ENCODE results near the gene RTN4RL1. TPM values are rescaled to one million over a fixed set of nuclear protein-coding genes. Genes with fewer than 3 reads are reported as not detected.
"Not testable (repeated sequence)": the region's sequence is repeated elsewhere in the genome, so short reads cannot be mapped to it uniquely, and the experiment has no call there.

RTN4RL1 gene
- total RNA-seq, 3 donors from 2014 or later (not counting 1 experiment from before 2014, with no cell fraction given): 0.15 to 0.23 TPM; not detected in 1

GRCh38 chr17:1898332-1898731 lies 126.8 kb downstream of the RTN4RL1 start:
- Histone ChIP-seq H3K36me3 (ENCODE audit: control insufficient read depth, insufficient read depth, low read length) (peaks cover 46% of the 10 kb centered on the region), H3K4me1 (ENCODE audit: control insufficient read depth, insufficient read depth, low read length) (no peaks in the 10 kb centered on the region)
- intact Hi-C loops (cut with micrococcal nuclease): no loop called here

GRCh38 chr17:1897105-1897656 lies 128.0 kb downstream of the RTN4RL1 start:
- no peaks in the 10 kb centered on the region for H3K27me3 ChIP-seq (ENCODE audit: control insufficient read depth, insufficient read depth, low read length)
- peaks cover 54% of the 10 kb centered on the region for H3K36me3 ChIP-seq (ENCODE audit: control insufficient read depth, insufficient read depth, low read length)
- TF ChIP-seq CTCF (IDR thresholded peaks at IDR 0.05): no peak
- Mint-ChIP-seq H3K27me3 (ENCODE audit: low read depth in 2 of 2) (no peaks in the 10 kb centered on the region), H3K4me1 (no peaks in the 10 kb centered on the region), H3K4me3 (no peak overlapping the region), H3K36me3 (peaks cover 21% of the 10 kb centered on the region), H3K27ac (no peak overlapping the region), H3K9me3 (no peaks in the 10 kb centered on the region)
- WGBS (ENCODE audit: insufficient coverage): 91% methylated on average over 17 of the region's 18 CpGs
- H3K9me3 ChIP-seq (ENCODE audit: control insufficient read depth, insufficient read depth, low read length): no peaks in the 10 kb centered on the region
- intact Hi-C loops (cut with micrococcal nuclease): no loop called here
- ATAC-seq: no peak
- H3K27ac ChIP-seq (ENCODE audit: low read length): no peak overlapping the region
- no peak for DNase-seq
- no peak overlapping the region for H3K4me3 ChIP-seq (ENCODE audit: low read length)
- H3K4me1 ChIP-seq (ENCODE audit: control insufficient read depth, insufficient read depth, low read length): no peaks in the 10 kb centered on the region

More at GRCh38 chr17:1898332-1898731, 126.8 kb downstream of the RTN4RL1 start:
- no peak for ATAC-seq
- no peaks in the 10 kb centered on the region for H3K4me1 Mint-ChIP-seq
- no peak for DNase-seq
- no peaks in the 10 kb centered on the region for H3K27me3 ChIP-seq (ENCODE audit: control insufficient read depth, insufficient read depth, low read length)
- H3K9me3 ChIP-seq (ENCODE audit: control insufficient read depth, insufficient read depth, low read length): no peaks in the 10 kb centered on the region
- no peak overlapping the region for H3K4me3 ChIP-seq (ENCODE audit: low read length)
- H3K4me3 Mint-ChIP-seq: no peak overlapping the region
- H3K36me3 Mint-ChIP-seq: peaks cover 13% of the 10 kb centered on the region
- H3K27me3 Mint-ChIP-seq (ENCODE audit: low read depth in 2 of 2): no peaks in the 10 kb centered on the region
- no peak overlapping the region for H3K27ac ChIP-seq (ENCODE audit: low read length)
- no peaks in the 10 kb centered on the region for H3K9me3 Mint-ChIP-seq
- 98% methylated on average over 17 of the region's 17 CpGs for WGBS (ENCODE audit: insufficient coverage)
- H3K27ac Mint-ChIP-seq: no peak overlapping the region
- TF ChIP-seq CTCF (IDR thresholded peaks at IDR 0.05): no peak

- no peaks in the 10 kb centered on the region for H3K9me3 ChIP-seq (ENCODE audit: control insufficient read depth, insufficient read depth, low read length)
- peaks cover 21% of the 10 kb centered on the region for H3K36me3 Mint-ChIP-seq
- TF ChIP-seq CTCF (IDR thresholded peaks at IDR 0.05): no peak
- no peaks in the 10 kb centered on the region for H3K27me3 Mint-ChIP-seq (ENCODE audit: low read depth in 2 of 2)
- no peak overlapping the region for H3K4me3 ChIP-seq (ENCODE audit: low read length)
- H3K27me3 ChIP-seq (ENCODE audit: control insufficient read depth, insufficient read depth, low read length): no peaks in the 10 kb centered on the region
- 98% methylated on average over 25 of the region's 25 CpGs for WGBS (ENCODE audit: insufficient coverage)
- H3K4me3 Mint-ChIP-seq: no peak overlapping the region
- no peak overlapping the region for H3K27ac ChIP-seq (ENCODE audit: low read length)
- no peaks in the 10 kb centered on the region for H3K4me1 Mint-ChIP-seq
- H3K4me1 ChIP-seq (ENCODE audit: control insufficient read depth, insufficient read depth, low read length): peaks cover 2% of the 10 kb centered on the region
- DNase-seq (no peak), ATAC-seq (no peak)
- peaks cover 54% of the 10 kb centered on the region for H3K36me3 ChIP-seq (ENCODE audit: control insufficient read depth, insufficient read depth, low read length)
- H3K27ac Mint-ChIP-seq: no peak overlapping the region
- no peaks in the 10 kb centered on the region for H3K9me3 Mint-ChIP-seq
- intact Hi-C loops (cut with micrococcal nuclease): no loop called here
Measured at GRCh38 chr17:1896243-1897104, 128.7 kb downstream of the RTN4RL1 start.

GRCh38 chr17:1895479-1895878 lies 129.7 kb downstream of the RTN4RL1 start:
- H3K4me3 Mint-ChIP-seq; intact Hi-C loops (cut with micrococcal nuclease); H3K4me1 Mint-ChIP-seq; DNase-seq; H3K27ac Mint-ChIP-seq; H3K27ac ChIP-seq (ENCODE audit: low read length); H3K27me3 ChIP-seq (ENCODE audit: control insufficient read depth, insufficient read depth, low read length); H3K9me3 Mint-ChIP-seq; H3K27me3 Mint-ChIP-seq (ENCODE audit: low read depth in 2 of 2); H3K9me3 ChIP-seq (ENCODE audit: control insufficient read depth, insufficient read depth, low read length); H3K4me3 ChIP-seq (ENCODE audit: low read length); ATAC-seq: not testable (repeated sequence)
- peaks cover 21% of the 10 kb centered on the region for H3K36me3 Mint-ChIP-seq
- WGBS (ENCODE audit: insufficient coverage): 98% methylated on average over 10 of the region's 11 CpGs
- H3K4me1 ChIP-seq (ENCODE audit: control insufficient read depth, insufficient read depth, low read length): peaks cover 12% of the 10 kb centered on the region
- peaks cover 56% of the 10 kb centered on the region for H3K36me3 ChIP-seq (ENCODE audit: control insufficient read depth, insufficient read depth, low read length)

Measured in natural killer cell (primary cell).